Urinary bladder (tissue), 4 donors: ENCODE measurements around the gene CHRD. TPM values are rescaled to one million over a fixed set of nuclear protein-coding genes. Genes with fewer than 3 reads are reported as not detected.

ENCODE experiments used
- DNase-seq: peaks from one replicate; pipeline ENCODE4 v3.0.0-alpha.2; 2015; ENCODE audit errors: extremely low spot score
- H3K27ac ChIP-seq: one replicate; pipeline ENCODE4 v1.5.1; 2013; ENCODE audit warnings: low read depth, mild to moderate bottlenecking, moderate library complexity
- H3K36me3 ChIP-seq: one replicate; pipeline ENCODE4 v1.6.1; 2013; ENCODE audit warnings: mild to moderate bottlenecking, moderate library complexity; ENCODE audit not compliant: insufficient read depth
- H3K4me1 ChIP-seq: one replicate; pipeline ENCODE4 v1.6.1; 2013; ENCODE audit warnings: mild to moderate bottlenecking, moderate library complexity; ENCODE audit not compliant: insufficient read depth
- H3K4me3 ChIP-seq: one replicate; pipeline ENCODE4 v1.5.1; 2013; ENCODE audit warnings: low read depth, low read length
- WGBS: extraction: QIAGEN DNeasy Blood & Tissue Kit; methylation state at CpG from one replicate; pipeline ENCODE4 v1.1.7; 2013; 5-methylcytosine and 5-hydroxymethylcytosine counted together
- polyA plus RNA-seq: library from polyadenylated mRNA; stranded (reverse); fragments of 200-250 nt; gene quantifications from one replicate; pipeline ENCODE4 v1.2.3, GENCODE V29; 2013
- total RNA-seq: library from RNA; depleted of rRNA; stranded (reverse); fragments of >200 nt; gene quantifications from one replicate; pipeline ENCODE4 v1.2.3, GENCODE V29; 2014
- donor health status: healthy with polysubstance abuse.
- donor health status: healthy.

The CHRD gene
- total and polyA plus RNA-seq, 2 donors, result 9.1 to 11.5 TPM

- Histone ChIP-seq H3K36me3 (no peaks in the 10 kb centered on the region), H3K4me1 (no peaks in the 10 kb centered on the region), H3K27ac (no peak within 1 kb of the TSS), H3K4me3 (no peak within 1 kb of the TSS)
- WGBS, result 71% methylated on average over 7 of the region's 7 CpGs
- no peak for DNase-seq
Measured at GRCh38 chr3:184377882-184378445, 1.9 kb upstream of the CHRD start, which contains the start of gene THPO. THPO (minus strand) TSS chr3:184378207; CDS start chr3:184376259, 1,948 bp downstream.

DNA sequence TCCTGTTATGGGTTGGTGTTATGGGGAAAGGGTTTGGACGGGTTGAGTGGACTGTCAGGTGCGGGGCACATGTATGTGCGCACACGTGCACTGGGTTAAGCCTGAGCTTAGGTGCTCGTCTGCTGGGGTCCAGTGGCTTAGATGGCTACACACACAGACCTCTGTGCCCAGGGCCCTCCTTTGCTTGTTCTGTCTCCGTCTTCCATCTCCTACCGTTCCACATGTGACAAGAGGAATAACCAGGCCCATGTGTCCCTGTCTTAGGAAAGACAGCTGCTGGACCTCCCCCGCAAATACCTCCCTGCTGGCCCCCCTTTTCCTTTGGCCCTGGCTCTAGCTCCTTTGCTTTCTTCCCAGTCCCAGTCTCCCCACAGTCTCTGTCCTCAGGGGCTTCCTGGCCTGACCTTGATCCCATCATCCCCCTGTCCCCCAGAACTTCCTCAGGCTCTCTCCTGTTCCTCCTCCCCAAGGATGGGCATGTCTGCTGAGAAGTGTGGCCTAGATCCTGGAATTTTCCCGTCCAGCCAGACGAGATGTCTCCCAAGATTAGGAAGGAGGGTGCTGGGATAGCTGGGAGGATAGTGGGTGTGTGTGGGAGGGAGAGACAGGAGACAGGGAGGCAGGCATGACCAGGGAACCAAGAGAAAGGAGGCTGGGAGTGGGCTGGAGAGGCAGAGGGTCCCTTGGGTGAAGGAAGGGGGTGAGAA, 1.1 kb upstream of the CHRD start:
- H3K36me3 ChIP-seq, result no peaks in the 10 kb centered on the region
- no peaks in the 10 kb centered on the region for H3K4me1 ChIP-seq
- DNase-seq, result no peak
- H3K27ac ChIP-seq, result no peak overlapping the region
- WGBS, result 75% methylated on average over 10 of the region's 10 CpGs
- no peak overlapping the region for H3K4me3 ChIP-seq

GRCh38 chr3:184380185-184380626, 352 bp downstream of the CHRD start:
- H3K4me3 ChIP-seq, result peak overlapping the region; percentile 69
- no peak for DNase-seq
- no peaks in the 10 kb centered on the region for H3K4me1 ChIP-seq
- H3K27ac ChIP-seq, result no peak overlapping the region
- H3K36me3 ChIP-seq, result no peaks in the 10 kb centered on the region
- under 1% methylated on average over 56 of the region's 62 CpGs for WGBS

- no peak overlapping the region for H3K27ac ChIP-seq
- no peaks in the 10 kb centered on the region for H3K4me1 ChIP-seq
- 4% methylated on average over 42 of the region's 42 CpGs for WGBS
- no peak for DNase-seq
- no peaks in the 10 kb centered on the region for H3K36me3 ChIP-seq
- H3K4me3 ChIP-seq, result peak overlapping the region; percentile 69
Measured at GRCh38 chr3:184380627-184381260, 890 bp downstream of the CHRD start.

- DNase-seq, result no peak
- no peaks in the 10 kb centered on the region for H3K4me1 ChIP-seq
- peak overlapping the region; percentile 69 for H3K4me3 ChIP-seq
- 22% methylated on average over 55 of the region's 55 CpGs for WGBS
- no peak overlapping the region for H3K27ac ChIP-seq
- no peaks in the 10 kb centered on the region for H3K36me3 ChIP-seq
Measured at GRCh38 chr3:184381261-184382224, 1.7 kb downstream of the CHRD start.

GRCh38 chr3:184382326-184383032, 2.6 kb downstream of the CHRD start:
- DNase-seq, result no peak
- Histone ChIP-seq H3K4me3 (no peak overlapping the region), H3K27ac (no peak overlapping the region), H3K36me3 (no peaks in the 10 kb centered on the region), H3K4me1 (no peaks in the 10 kb centered on the region)
- 88% methylated on average over 16 of the region's 16 CpGs for WGBS

DNA sequence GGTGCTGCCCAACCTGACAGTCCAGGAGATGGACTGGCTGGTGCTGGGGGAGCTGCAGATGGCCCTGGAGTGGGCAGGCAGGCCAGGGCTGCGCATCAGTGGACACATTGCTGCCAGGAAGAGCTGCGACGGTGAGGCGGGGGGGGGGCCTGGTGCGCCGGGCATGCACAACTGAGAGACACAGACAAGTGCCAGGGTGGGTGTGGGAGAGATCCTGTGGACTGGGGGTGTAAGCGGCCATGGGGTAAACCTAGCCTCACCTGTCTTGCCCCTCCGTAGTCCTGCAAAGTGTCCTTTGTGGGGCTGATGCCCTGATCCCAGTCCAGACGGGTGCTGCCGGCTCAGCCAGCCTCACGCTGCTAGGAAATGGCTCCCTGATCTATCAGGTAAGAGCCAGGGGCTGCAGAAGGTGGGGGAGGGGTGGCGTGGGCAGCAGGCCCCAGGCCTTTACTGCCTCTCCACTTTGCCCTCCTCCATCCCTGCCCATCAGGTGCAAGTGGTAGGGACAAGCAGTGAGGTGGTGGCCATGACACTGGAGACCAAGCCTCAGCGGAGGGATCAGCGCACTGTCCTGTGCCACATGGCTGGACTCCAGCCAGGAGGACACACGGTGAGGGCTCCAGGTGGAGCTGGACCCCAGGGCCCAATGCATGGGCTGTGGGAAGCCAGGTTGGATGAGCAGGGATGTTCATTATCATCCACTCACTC, 3.3 kb downstream of the CHRD start:
- Histone ChIP-seq H3K27ac (no peak overlapping the region), H3K4me1 (no peaks in the 10 kb centered on the region), H3K36me3 (no peaks in the 10 kb centered on the region), H3K4me3 (no peak overlapping the region)
- no peak for DNase-seq
- WGBS, result 92% methylated on average over 15 of the region's 15 CpGs

- Histone ChIP-seq H3K36me3 (no peaks in the 10 kb centered on the region), H3K27ac (no peak overlapping the region), H3K4me3 (no peak overlapping the region), H3K4me1 (no peaks in the 10 kb centered on the region)
- 83% methylated on average over 9 of the region's 9 CpGs for WGBS
- DNase-seq, result no peak
Measured at GRCh38 chr3:184384342-184384741, 4.5 kb downstream of the CHRD start.

GRCh38 chr3:184384856-184385422, 5.1 kb downstream of the CHRD start:
- H3K27ac ChIP-seq, result no peak overlapping the region
- no peak for DNase-seq
- 93% methylated on average over 8 of the region's 8 CpGs for WGBS
- no peaks in the 10 kb centered on the region for H3K4me1 ChIP-seq
- H3K36me3 ChIP-seq, result no peaks in the 10 kb centered on the region
- no peak overlapping the region for H3K4me3 ChIP-seq

- Histone ChIP-seq H3K36me3 (no peaks in the 10 kb centered on the region), H3K27ac (no peak overlapping the region), H3K4me1 (no peaks in the 10 kb centered on the region), H3K4me3 (no peak overlapping the region)
- DNase-seq, result no peak
- WGBS, result 67% methylated on average over 37 of the region's 37 CpGs
Measured at GRCh38 chr3:184386047-184386806, 6.4 kb downstream of the CHRD start.

- no peaks in the 10 kb centered on the region for H3K36me3 ChIP-seq
- H3K4me1 ChIP-seq, result no peaks in the 10 kb centered on the region
- WGBS, result 96% methylated on average over 12 of the region's 12 CpGs
- H3K27ac ChIP-seq, result no peak overlapping the region
- DNase-seq, result no peak
- H3K4me3 ChIP-seq, result no peak overlapping the region
Measured at GRCh38 chr3:184387174-184387714, 7.4 kb downstream of the CHRD start.
